Measurements from ENCODE around the gene ZNF668.

DNA sequence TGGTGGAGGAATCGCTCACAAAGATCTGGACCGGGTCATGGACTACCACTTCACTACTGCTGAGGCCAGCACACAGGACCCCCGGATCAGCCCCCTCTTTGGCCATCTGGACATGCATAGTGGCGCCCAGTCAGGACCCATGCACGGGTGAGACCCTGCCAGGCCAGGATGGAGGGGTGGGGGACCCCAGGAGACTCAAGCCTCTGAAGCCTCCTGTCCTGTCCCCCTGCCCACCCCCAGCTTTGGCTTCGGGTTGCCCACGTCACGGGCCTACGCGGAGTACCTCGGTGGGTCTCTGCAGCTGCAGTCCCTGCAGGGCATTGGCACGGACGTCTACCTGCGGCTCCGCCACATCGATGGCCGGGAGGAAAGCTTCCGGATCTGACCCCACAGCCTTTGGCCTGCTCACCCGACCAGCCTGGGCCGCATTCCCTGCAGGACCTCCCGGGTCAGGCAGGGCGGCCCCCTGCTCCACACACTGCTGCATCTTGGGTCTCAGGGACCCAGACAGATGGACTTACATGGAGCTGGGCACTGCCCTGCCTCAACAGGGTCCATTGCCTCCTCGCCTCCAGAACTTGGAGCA lies 37.9 kb upstream of the ZNF668 start:
- TF ChIP-seq, protein P1, sequence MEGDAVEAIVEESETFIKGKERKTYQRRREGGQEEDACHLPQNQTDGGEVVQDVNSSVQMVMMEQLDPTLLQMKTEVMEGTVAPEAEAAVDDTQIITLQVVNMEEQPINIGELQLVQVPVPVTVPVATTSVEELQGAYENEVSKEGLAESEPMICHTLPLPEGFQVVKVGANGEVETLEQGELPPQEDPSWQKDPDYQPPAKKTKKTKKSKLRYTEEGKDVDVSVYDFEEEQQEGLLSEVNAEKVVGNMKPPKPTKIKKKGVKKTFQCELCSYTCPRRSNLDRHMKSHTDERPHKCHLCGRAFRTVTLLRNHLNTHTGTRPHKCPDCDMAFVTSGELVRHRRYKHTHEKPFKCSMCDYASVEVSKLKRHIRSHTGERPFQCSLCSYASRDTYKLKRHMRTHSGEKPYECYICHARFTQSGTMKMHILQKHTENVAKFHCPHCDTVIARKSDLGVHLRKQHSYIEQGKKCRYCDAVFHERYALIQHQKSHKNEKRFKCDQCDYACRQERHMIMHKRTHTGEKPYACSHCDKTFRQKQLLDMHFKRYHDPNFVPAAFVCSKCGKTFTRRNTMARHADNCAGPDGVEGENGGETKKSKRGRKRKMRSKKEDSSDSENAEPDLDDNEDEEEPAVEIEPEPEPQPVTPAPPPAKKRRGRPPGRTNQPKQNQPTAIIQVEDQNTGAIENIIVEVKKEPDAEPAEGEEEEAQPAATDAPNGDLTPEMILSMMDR (IDR thresholded peaks at IDR 0.05): no peak
- no peak for TF ChIP-seq POLR2A (IDR thresholded peaks at IDR 0.05)
